Measurements from ENCODE around the gene CHRNB2. TPM values are rescaled to one million over a fixed set of nuclear protein-coding genes. Genes with fewer than 3 reads are reported as not detected.

CHRNB2 gene
- total RNA-seq, 1 experiment from 2014 or later, result not detected

DNA sequence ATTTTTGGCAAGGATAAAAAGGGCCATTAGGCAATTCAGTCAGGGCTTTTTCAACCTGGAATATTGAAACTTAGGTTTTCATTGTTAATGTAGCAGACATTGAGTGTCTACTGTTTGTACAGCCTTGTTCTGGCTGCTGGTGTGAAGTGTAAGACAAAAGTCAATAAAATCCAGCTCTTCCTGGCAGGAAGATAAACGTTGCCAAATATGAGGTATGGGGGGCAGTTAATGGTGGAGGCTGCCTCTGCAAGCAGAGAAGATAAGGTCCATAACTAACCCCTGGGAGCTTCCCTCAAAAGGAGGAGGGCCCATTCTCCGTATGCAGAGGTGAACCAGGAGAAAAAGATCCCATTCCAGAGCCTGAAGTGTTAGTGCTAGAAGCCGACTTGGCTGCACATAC is 45.9 kb upstream of the CHRNB2 start:
- TF ChIP-seq CTCF (conservative IDR thresholded peaks at IDR 0.05), result no peak
- no peak for TF ChIP-seq EZH2 (IDR thresholded peaks at IDR 0.05; ENCODE audit: low read depth)
- ChIA-PET CTCF (no interaction called here), POLR2A (ENCODE audit: unreplicated experiment) (no interaction called here)
- Histone ChIP-seq H4K20me1 (ENCODE audit: insufficient read depth) (no peaks in the 10 kb centered on the region), H2AFZ (no peak overlapping the region), H3K27ac (no peak overlapping the region), H3K4me3 (no peak overlapping the region), H3K4me1 (replicated peaks; ENCODE audit: insufficient read depth) (peaks cover 7% of the 10 kb centered on the region; the same call in 1 of the 2 replicates), H3K79me2 (ENCODE audit: low read depth) (no peaks in the 10 kb centered on the region), H3K9me3 (ENCODE audit: insufficient read depth, low read depth) (no peaks in the 10 kb centered on the region), H3K9me2 (ENCODE audit: insufficient read depth) (peaks cover 5% of the 10 kb centered on the region; the same call in 1 of the 2 replicates), H3K36me3 (ENCODE audit: low read depth) (no peaks in the 10 kb centered on the region), H3F3A (ENCODE audit: insufficient read depth, low read depth) (no peaks in the 10 kb centered on the region), H3K27me3 (ENCODE audit: insufficient read depth, low read depth) (peaks cover 55% of the 10 kb centered on the region), H3K4me2 (no peak overlapping the region)
- intact Hi-C loops (cut with micrococcal nuclease; ENCODE audit: unreplicated experiment), result no loop called here
- no TSS peak for BruUV-seq (replicated peaks)
- DNase-seq, result no peak

DNA sequence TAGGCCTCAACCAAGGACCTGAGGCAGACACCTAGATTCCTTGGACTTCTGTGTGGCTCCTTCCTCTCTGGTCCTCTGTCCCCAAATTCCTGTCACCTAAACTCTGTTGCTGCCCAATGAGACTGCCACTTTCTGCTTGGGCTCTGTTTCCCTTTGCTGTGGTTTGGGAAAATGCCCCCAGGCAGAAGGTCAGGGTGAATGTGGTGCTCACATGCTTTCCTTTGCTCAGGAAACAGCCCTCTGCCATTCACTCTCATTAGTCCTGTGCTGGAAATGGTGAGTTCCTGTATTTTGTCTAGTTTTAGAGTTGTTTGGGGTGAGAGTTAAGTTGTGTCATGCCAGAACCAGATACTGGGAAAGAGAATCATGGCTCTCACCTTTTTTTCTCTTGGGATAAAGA is 42.7 kb upstream of the CHRNB2 start:
- H3K79me2 ChIP-seq (ENCODE audit: low read depth), result no peaks in the 10 kb centered on the region
- no peaks in the 10 kb centered on the region for H3K36me3 ChIP-seq (ENCODE audit: low read depth)
- intact Hi-C loops (cut with micrococcal nuclease; ENCODE audit: unreplicated experiment), result no loop called here
- peaks cover 5% of the 10 kb centered on the region; the same call in 1 of the 2 replicates for H3K9me2 ChIP-seq (ENCODE audit: insufficient read depth)
- no peak overlapping the region for H3K4me2 ChIP-seq
- TF ChIP-seq CTCF (conservative IDR thresholded peaks at IDR 0.05) (no peak), EZH2 (IDR thresholded peaks at IDR 0.05; ENCODE audit: low read depth) (no peak)
- no peak overlapping the region for H3K27ac ChIP-seq
- H3K9me3 ChIP-seq (ENCODE audit: insufficient read depth, low read depth), result no peaks in the 10 kb centered on the region
- no peak overlapping the region for H3K4me3 ChIP-seq
- peaks cover 38% of the 10 kb centered on the region for H3K27me3 ChIP-seq (ENCODE audit: insufficient read depth, low read depth)
- DNase-seq, result no peak
- H3F3A ChIP-seq (ENCODE audit: insufficient read depth, low read depth), result no peaks in the 10 kb centered on the region
- no peaks in the 10 kb centered on the region for H3K4me1 ChIP-seq (replicated peaks; ENCODE audit: insufficient read depth)
- H4K20me1 ChIP-seq (ENCODE audit: insufficient read depth), result no peaks in the 10 kb centered on the region
- CTCF ChIA-PET, result no interaction called here
- H2AFZ ChIP-seq, result no peak overlapping the region
- POLR2A ChIA-PET (ENCODE audit: unreplicated experiment), result interaction anchor here (0.7 kb wide), 1 partner anchor 1076 kb away, joined by 4 read pairs; no protein-coding TSS in a partner anchor
- BruUV-seq (replicated peaks), result no TSS peak

GRCh38 chr1:154527192-154527591 is 40.4 kb upstream of the CHRNB2 start:
- Histone ChIP-seq H3K4me2 (no peak overlapping the region), H3K4me1 (replicated peaks; ENCODE audit: insufficient read depth) (no peaks in the 10 kb centered on the region), H3K9me3 (ENCODE audit: insufficient read depth, low read depth) (no peaks in the 10 kb centered on the region), H3K27me3 (ENCODE audit: insufficient read depth, low read depth) (peaks cover 20% of the 10 kb centered on the region), H4K20me1 (ENCODE audit: insufficient read depth) (no peaks in the 10 kb centered on the region), H2AFZ (no peak overlapping the region), H3K27ac (no peak overlapping the region), H3K4me3 (no peak overlapping the region), H3F3A (ENCODE audit: insufficient read depth, low read depth) (no peaks in the 10 kb centered on the region), H3K36me3 (ENCODE audit: low read depth) (no peaks in the 10 kb centered on the region), H3K79me2 (ENCODE audit: low read depth) (no peaks in the 10 kb centered on the region), H3K9me2 (ENCODE audit: insufficient read depth) (peaks cover 5% of the 10 kb centered on the region; the same call in 1 of the 2 replicates)
- no TSS peak for BruUV-seq (replicated peaks)
- CTCF ChIA-PET, result no interaction called here
- TF ChIP-seq EZH2 (IDR thresholded peaks at IDR 0.05; ENCODE audit: low read depth), result no peak
- no peak for TF ChIP-seq CTCF (conservative IDR thresholded peaks at IDR 0.05)
- intact Hi-C loops (cut with micrococcal nuclease; ENCODE audit: unreplicated experiment), result no loop called here
- no peak for DNase-seq
- POLR2A ChIA-PET (ENCODE audit: unreplicated experiment), result no interaction called here
